ENCODE measurements around the gene SIN3A. TPM values are rescaled to one million over a fixed set of nuclear protein-coding genes. Genes with fewer than 3 reads are reported as not detected.

SIN3A gene
- total and polyA plus RNA-seq, 2 donors (not counting 1 experiment from before 2014, with no cell fraction given): 32.0 to 153 TPM

- Histone ChIP-seq H3K36me3 (replicated peaks in 1 of 2; ENCODE audit: control extremely low read depth in 1 of 2, control insufficient read depth in 1 of 2, extremely low read depth in 1 of 2, insufficient read depth in 2 of 2, low read length in 1 of 2) (peaks cover 0 to 46% of the 10 kb centered on the region in 2 experiments), H3K79me2 (ENCODE audit: control insufficient read depth, insufficient read depth, low read length) (no peaks in the 10 kb centered on the region), H3K4me2 (replicated peaks; ENCODE audit: low read depth, low read length, poor library complexity, severe bottlenecking) (no peak overlapping the region), H3K4me3 (ENCODE audit: control extremely low read depth in 1 of 5, extremely low read depth in 1 of 5, insufficient read depth in 1 of 5, low read depth in 2 of 5, low read length in 4 of 5) (no peak overlapping the region), H2AFZ (ENCODE audit: insufficient read depth, low read depth, low read length, poor library complexity, severe bottlenecking) (no peak overlapping the region), H4K20me1 (ENCODE audit: control insufficient read depth, insufficient read depth, low read length, poor library complexity, severe bottlenecking) (no peaks in the 10 kb centered on the region), H3K9ac (ENCODE audit: low read length) (no peak overlapping the region), H3K27ac (ENCODE audit: low read length in 2 of 2) (no peak overlapping the region), H3K4me1 (ENCODE audit: control insufficient read depth in 2 of 2, insufficient read depth in 2 of 2, low read length in 2 of 2) (no peaks in the 10 kb centered on the region), H3K27me3 (replicated peaks in 1 of 4; ENCODE audit: control extremely low read depth in 1 of 4, control insufficient read depth in 3 of 4, insufficient read depth in 4 of 4, low read length in 3 of 4) (no peaks in the 10 kb centered on the region), H3K9me3 (ENCODE audit: control extremely low read depth in 1 of 3, control insufficient read depth in 2 of 3, insufficient read depth in 1 of 3, low read length in 2 of 3) (no peaks in the 10 kb centered on the region)
- H3K27ac Mint-ChIP-seq: no peak overlapping the region
- WGBS (ENCODE audit: insufficient coverage): 98% methylated on average over 11 of the region's 13 CpGs
- no peaks in the 10 kb centered on the region for H3K9me3 Mint-ChIP-seq (ENCODE audit: insufficient read depth)
- no peak for ATAC-seq (ENCODE audit: low read depth)
- peaks cover 4% of the 10 kb centered on the region for H3K4me1 Mint-ChIP-seq
- ChIA-PET CTCF (no interaction called here), POLR2A (no interaction called here)
- H3K4me3 Mint-ChIP-seq: no peak overlapping the region
- DNase-seq: no peak
- intact Hi-C loops (cut with micrococcal nuclease): no loop called here
- no peak for TF ChIP-seq EZH2 (IDR thresholded peaks at IDR 0.05; ENCODE audit: borderline replicate concordance, insufficient read depth, low read depth, low read length, poor library complexity, severe bottlenecking)
- no peak for TF ChIP-seq CTCF (IDR thresholded peaks at IDR 0.05)
- H3K27me3 Mint-ChIP-seq: no peaks in the 10 kb centered on the region
These were observed 89.4 kb downstream of the SIN3A start for GRCh38 chr15:75361989-75362641.

DNA sequence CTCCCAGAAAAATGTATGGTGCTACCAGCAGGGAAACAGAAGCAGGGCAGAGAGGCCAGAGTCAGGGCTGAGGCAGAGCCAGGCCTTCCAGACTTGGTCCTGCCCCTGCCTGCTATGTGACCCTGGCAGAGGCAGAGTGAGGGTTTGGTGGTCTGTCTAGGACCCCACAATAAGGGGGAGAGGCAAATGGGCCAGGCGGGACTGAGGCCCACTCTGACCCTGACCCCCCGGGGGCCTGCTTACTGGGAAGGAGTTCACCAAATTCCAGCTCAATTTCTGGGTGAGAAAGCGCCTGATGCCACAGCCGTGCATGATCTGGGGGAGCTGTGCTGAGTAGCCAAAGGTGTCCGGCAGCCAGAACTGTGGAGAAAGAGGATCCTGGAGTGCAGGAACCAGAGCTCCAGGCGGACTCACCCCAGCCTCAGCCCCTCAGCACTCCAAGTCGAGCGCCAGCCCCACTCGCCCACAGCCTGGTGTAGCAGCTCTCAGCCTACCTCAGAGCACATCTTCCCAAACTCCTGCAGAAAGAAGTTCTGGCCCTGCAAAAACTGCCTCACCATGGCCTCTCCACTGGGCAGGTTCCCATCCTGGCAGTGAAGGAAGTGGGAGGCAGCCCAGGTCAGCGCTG is 90.0 kb downstream of the SIN3A start:
- Histone ChIP-seq H4K20me1 (ENCODE audit: control insufficient read depth, insufficient read depth, low read length, poor library complexity, severe bottlenecking) (no peaks in the 10 kb centered on the region), H3K36me3 (replicated peaks in 1 of 2; ENCODE audit: control extremely low read depth in 1 of 2, control insufficient read depth in 1 of 2, extremely low read depth in 1 of 2, insufficient read depth in 2 of 2, low read length in 1 of 2) (peaks cover 0 to 49% of the 10 kb centered on the region in 2 experiments), H3K27me3 (replicated peaks in 1 of 4; ENCODE audit: control extremely low read depth in 1 of 4, control insufficient read depth in 3 of 4, insufficient read depth in 4 of 4, low read length in 3 of 4) (no peaks in the 10 kb centered on the region), H3K27ac (ENCODE audit: low read length in 2 of 2) (no peak overlapping the region), H3K4me2 (replicated peaks; ENCODE audit: low read depth, low read length, poor library complexity, severe bottlenecking) (no peak overlapping the region), H2AFZ (ENCODE audit: insufficient read depth, low read depth, low read length, poor library complexity, severe bottlenecking) (no peak overlapping the region), H3K4me3 (ENCODE audit: control extremely low read depth in 1 of 5, extremely low read depth in 1 of 5, insufficient read depth in 1 of 5, low read depth in 2 of 5, low read length in 4 of 5) (no peak overlapping the region), H3K9ac (ENCODE audit: low read length) (no peak overlapping the region), H3K79me2 (ENCODE audit: control insufficient read depth, insufficient read depth, low read length) (no peaks in the 10 kb centered on the region), H3K4me1 (ENCODE audit: control insufficient read depth in 2 of 2, insufficient read depth in 2 of 2, low read length in 2 of 2) (no peaks in the 10 kb centered on the region), H3K9me3 (ENCODE audit: control extremely low read depth in 1 of 3, control insufficient read depth in 2 of 3, insufficient read depth in 1 of 3, low read length in 2 of 3) (no peaks in the 10 kb centered on the region)
- CTCF ChIA-PET: no interaction called here
- no peak overlapping the region for H3K27ac Mint-ChIP-seq
- H3K4me3 Mint-ChIP-seq: no peak overlapping the region
- no peak for TF ChIP-seq CTCF (IDR thresholded peaks at IDR 0.05)
- TF ChIP-seq EZH2 (IDR thresholded peaks at IDR 0.05; ENCODE audit: borderline replicate concordance, insufficient read depth, low read depth, low read length, poor library complexity, severe bottlenecking): no peak
- H3K4me1 Mint-ChIP-seq: no peaks in the 10 kb centered on the region
- ATAC-seq (ENCODE audit: low read depth): no peak
- no peaks in the 10 kb centered on the region for H3K27me3 Mint-ChIP-seq
- intact Hi-C loops (cut with micrococcal nuclease): no loop called here
- 97% methylated on average over 10 of the region's 10 CpGs for WGBS (ENCODE audit: insufficient coverage)
- POLR2A ChIA-PET: no interaction called here
- no peak for DNase-seq
- H3K9me3 Mint-ChIP-seq (ENCODE audit: insufficient read depth): no peaks in the 10 kb centered on the region
